HG03571 (cell line): Measurements from ENCODE around the gene NARF.
A peak's percentile ranks its signal among the peaks of the same experiment; 100 is the strongest.
"Not testable (repeated sequence)": the region's sequence is repeated elsewhere in the genome, so short reads cannot be mapped to it uniquely, and the experiment has no call there.

Experiments used
- ATAC-seq: cut with Tn5 transposase; IDR thresholded peaks from one replicate; pipeline ENCODE4 v1.9.1; 2021; ENCODE audit not compliant: unreplicated experiment

The NARF gene

GRCh38 chr17:82458179-82458884, at the start of gene NARF:
NARF (plus strand) TSS chr17:82458741; CDS start chr17:82458804, 63 bp downstream.
- peak; percentile 84 for ATAC-seq

DNA sequence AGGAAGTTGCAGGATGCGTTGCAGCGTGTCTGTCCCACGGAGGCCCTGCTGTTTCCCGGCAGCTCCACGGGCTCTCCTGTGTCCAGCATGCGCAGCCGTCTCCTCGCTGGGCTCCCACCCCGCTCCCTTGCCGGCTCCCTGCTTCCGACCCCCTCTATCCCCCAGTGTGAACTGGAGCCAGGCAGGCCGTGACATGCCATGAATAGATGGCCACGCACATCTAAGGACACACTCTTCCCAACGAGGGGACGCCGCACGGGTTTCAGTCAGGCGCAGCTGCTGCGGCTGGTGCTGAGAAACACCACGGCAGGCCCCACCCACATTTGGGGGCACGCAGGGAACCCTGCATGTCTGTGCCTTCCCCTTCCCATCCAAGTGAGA, 49.6 kb upstream of the NARF start:
- ATAC-seq: no peak

DNA sequence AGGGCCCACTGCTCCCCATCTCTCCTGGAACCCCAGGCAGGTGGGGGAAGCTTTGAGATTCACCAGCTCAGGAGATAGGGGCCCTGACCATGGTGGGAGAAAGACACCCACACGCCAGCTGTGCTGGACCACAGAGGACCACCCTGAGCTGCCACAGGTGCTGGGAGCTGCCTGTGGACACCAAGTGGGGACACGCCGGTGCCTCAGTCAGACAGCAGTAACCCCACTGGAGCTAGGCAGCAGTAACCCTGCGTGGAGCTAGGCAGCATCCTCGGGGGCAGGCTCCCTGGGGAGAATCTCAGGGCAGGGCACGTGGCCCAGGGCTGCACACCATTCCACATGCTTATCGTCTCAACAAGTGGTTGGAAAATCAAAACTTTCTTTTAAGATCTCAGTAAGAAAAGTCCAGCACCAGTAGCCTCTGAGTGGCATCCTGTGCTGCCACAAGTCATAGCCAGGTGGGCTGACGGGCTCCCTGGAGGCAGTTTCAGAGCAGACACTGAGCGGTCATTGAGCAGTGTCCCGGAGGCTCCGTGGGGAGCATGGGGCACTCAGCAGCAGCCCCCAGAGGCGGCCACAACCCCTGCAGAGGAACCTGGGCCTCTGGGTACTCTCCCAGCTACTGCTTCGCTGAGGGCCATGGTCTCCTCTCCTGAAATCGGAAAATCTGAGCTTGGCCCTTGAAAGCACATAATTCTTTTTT, 48.4 kb upstream of the NARF start:
- no peak for ATAC-seq

DNA sequence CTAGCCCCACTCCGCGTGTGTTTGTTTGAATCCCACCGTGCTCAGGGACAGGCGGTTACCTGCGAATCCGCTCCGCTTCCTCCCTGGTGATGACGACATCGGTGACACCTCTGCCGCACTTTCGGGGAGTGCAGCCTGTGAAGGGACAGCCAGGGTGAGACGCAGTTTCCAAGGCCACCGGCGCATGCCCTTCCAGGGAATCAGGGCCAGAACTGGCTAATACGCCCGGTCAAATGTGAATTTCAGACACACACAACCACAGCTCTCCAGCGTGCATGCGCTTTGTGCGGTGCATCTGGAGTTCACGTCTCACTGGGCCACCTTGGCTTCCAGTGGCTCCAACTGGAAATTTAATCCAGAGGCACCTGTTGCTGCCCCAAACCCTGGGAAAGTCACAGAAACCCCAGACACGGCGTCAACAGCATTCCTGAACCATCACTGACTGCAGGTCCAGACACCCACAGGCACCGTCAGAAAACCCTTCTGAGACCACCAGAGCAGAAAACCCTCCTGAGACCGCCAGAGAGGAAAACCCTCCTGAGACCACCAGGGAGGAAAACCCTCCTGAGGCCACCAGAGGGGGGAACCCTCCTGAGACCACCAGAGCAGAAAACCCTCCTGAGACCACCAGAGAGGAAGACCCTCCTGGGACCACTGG, 47.0 kb upstream of the NARF start:
- no peak for ATAC-seq

DNA sequence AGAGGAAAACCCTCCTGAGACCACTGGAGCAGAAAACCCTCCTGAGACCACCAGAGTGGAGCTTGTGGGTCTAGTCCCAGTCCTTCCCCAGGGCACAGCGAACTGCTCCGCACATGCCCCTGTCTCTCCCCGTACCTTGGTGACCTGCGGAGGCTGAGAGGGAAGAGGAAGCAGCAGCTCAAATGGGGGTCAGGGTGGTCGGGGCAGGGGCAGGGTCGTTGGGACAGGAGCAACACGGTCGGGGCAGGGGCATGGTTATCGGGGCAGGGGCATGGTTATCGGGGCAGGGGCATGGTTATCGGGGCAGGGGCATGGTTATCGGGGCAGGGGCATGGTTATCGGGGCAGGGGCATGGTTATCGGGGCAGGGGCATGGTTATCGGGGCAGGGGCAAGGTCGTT, 46.5 kb upstream of the NARF start:
- not testable (repeated sequence) for ATAC-seq

GRCh38 chr17:82412535-82413520, 45.7 kb upstream of the NARF start:
- ATAC-seq: no peak

GRCh38 chr17:82414548-82415281, 43.8 kb upstream of the NARF start:
- no peak for ATAC-seq

DNA sequence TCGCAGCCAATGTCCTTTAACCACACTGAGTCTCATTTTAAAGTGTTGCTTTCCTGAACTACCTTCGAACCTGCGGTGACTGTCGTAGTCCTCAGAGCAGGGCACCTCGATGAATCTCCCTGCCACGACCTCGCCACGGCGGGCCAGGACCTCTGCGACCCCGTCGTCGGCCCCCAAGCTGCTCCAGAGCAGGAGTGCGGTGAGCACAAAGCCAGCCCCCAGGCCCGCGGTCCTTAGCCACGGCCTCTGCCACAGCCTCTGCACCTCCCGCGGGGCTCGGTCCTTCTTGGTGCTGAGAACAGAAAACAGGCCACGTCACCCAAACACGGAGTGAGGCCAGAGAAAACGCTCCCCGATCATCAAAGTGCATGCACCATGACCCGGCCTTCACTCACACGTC, 43.2 kb upstream of the NARF start:
- no peak for ATAC-seq

DNA sequence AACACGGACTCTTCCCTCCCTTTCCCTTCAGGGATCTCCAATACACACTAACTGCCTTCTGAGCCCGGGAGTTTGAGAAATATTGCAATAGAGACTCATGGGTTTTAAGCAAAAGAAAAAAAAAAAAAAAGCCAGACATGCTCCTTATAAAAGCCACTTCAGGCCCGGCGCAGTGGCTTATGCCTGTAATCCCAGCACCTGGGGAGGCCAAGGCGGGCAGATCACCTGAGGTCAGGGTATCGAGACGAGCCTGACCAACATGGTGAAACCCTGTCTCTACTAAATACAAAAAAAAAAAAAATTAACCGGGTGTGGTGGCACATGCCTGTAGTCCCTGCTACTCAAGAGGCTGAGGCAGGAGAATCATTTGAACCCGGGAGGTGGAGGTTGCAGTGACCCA, 42.8 kb upstream of the NARF start:
- no peak for ATAC-seq

- ATAC-seq: no peak
Measured at GRCh38 chr17:82416264-82416663, 42.3 kb upstream of the NARF start.

- ATAC-seq: no peak
Measured at GRCh38 chr17:82416771-82417170, 41.8 kb upstream of the NARF start.

DNA sequence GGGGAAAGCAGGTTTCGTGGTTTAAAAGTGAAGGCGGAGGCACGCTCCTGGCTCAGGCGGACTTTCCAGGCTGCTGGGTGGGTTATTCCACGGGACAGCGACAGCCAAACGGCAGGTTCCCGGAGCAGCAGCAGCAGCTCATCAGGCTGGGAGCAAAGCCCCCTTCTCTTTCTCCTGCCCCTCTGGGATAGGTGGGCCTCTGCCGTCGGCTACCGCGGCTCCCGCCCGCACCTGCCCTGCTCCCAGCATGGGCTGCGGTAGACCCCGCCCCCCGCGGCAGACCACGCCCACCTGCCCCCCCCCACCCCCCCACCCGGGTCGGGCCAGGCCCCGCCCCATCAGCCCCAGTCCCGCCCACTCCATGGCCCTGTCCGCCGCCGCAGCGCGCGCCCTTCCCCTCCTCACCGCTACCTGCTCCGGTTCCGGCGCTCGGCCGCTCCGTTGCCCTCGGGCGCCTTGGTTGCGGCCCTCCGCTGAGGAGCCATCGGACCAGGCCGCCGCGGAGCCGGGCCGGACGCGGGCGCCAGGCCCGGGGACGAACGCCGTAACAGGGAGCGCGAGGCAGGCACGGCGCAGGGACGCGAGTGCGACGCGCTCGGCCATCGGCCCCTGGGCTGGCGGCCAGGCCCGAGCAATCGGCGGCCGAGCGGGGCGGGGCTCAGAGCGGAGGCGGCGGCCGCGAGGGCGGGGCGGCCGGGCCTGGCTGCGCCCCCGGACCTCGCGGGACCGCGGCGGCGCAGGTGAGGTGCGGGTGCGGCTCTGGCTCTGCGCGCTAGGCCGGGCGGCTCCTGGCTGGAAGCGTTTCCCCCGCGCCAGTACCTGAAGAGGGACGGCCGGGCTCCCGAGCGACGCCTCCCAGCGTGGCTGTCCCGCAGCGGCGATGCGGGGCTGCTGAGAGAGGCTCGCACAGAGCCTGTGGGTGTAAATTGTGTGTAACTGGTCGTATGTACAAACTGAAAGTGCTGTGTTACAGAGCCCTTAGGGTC, 40.2 kb upstream of the NARF start, which contains the start of the genes HEXD and OGFOD3:
HEXD (plus strand) TSS at position 347 of the 986 bp plus-strand sequence. CDS start 1,453 bp downstream, outside the sequence.
OGFOD3 (minus strand) TSS at position 586 of the 986 bp plus-strand sequence; CDS start at position 485, 101 bp downstream.
- ATAC-seq: peak; percentile 74

DNA sequence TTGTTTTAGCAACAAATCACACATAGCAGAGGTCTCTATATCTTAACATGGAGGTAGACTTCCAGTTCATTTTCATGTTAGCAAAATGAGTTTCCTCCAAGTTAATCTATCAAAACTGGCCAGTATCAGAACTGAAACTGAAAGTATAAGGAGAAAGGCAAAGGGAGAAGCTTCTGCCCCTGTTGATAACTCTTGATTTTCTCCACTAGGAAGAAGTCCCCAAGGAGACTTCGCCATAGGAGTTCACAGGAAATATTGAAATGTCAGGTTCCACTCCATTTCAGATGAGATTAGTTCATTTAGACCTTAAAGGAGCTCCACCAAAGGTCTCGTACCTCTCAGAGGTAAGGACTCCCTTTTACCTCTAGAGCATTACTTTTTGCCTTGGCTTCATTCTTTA, 39.0 kb upstream of the NARF start:
- ATAC-seq: no peak

GRCh38 chr17:82424001-82424862, 34.3 kb upstream of the NARF start:
- no peak for ATAC-seq

GRCh38 chr17:82424863-82425159, 33.7 kb upstream of the NARF start:
- ATAC-seq: no peak

DNA sequence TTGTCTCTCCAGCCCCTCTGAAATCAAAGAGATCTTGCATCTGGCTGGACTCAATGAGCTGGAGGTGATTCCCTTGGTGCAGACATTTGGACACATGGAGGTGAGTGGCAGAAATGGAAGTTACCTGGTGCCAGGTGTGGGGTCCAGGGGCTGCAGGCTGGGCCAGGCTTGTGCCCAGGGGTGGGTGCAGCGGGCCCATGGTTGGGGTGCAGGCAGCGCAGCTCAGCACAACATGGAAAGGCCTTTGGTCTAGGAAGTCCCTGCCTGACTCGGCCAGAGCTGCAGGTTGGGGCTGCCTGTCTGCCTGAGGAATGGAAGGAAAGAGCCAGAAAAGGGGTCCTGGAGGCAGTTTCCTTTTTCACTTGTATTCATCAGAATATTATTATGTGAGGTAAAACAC, 30.0 kb upstream of the NARF start:
- ATAC-seq: no peak

DNA sequence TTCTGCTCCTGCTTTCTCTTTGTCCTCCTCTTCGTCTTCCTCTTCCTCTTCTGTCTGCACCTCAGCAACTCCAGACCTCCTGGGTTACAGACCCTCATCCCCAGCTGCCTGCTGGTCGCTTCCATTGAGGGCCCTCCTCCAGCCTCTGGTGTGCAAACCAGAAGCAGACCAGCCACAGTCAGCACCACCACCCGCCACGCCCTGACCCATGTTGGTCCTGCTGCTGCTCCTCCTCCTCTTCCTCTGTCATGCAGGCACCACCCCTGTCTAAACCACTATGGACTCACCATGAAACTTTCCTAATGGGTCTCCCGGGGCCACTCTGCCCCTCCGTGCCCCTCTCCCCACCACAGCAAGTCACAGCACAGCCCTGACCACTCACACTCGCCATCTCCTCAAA, 28.7 kb upstream of the NARF start:
- no peak for ATAC-seq

- ATAC-seq: no peak
Measured at GRCh38 chr17:82432017-82432416, 26.5 kb upstream of the NARF start.
